CMK (cell line): ENCODE data around the gene ZNF773.
"Not testable (repeated sequence)": the region's sequence is repeated elsewhere in the genome, so short reads cannot be mapped to it uniquely, and the experiment has no call there.

ENCODE experiments used
- DNase-seq: peaks from one replicate; pipeline ENCODE4 v3.0.0-alpha.2; 2010; ENCODE audit warnings: low read depth

ZNF773 gene

DNA sequence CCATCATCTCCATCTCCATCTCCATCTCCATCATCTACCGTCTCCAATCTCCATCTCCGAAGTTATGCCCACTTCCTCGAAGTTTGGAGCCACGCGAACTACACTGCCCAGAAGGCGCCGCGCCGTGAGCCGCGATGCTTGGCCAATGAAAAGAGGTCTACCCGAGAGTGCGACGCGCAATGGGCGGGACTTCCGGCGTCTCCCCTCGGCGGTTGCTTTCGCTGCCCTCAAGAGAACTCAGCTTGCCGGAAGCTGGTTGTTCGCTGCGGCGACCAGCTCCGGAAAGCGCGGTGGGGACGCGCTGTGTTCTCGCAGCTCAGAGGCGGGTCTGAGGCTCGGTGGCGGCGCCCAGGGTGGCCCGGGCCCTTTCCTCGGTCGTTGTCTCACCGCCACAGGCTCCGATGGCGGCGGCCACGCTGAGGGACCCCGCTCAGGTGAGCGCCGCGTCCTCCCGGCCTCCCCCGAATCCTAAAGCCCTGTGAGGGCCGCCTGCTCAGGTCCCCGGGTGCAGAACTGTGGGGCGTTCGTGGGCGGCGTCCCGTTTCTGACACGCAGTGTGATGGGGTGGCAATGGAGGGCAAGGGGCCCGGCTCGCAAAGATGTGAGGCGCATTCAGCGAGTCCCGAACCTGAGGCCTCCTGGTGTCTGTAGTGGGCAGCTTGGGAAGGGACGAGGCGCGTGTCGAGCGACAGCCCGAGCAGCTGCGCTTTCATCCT, at the start of gene ZNF773:
ZNF773 (plus strand) TSS at position 259 of the 716 bp plus-strand sequence; CDS start at position 402, 143 bp downstream.
- peak; percentile 90 for DNase-seq

DNA sequence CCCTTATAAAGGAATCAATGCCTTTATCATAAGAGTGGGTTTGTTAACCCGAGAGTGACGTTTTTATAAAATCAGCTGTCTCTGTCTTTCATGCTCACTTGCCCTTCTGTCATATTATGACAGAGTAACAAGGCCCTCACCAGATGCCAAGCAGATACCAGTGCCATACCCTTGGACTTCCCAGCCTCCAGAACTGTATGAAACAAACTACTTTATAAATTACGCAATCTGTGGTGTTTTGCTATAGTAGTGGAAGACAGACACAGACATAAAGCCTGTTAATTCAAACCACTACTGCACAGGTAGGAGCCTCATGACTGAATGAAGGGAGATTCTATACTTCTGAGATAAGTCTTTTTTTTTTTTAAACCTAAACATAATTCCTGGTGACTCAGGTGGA, 47.4 kb upstream of the ZNF773 start:
- no peak for DNase-seq

DNA sequence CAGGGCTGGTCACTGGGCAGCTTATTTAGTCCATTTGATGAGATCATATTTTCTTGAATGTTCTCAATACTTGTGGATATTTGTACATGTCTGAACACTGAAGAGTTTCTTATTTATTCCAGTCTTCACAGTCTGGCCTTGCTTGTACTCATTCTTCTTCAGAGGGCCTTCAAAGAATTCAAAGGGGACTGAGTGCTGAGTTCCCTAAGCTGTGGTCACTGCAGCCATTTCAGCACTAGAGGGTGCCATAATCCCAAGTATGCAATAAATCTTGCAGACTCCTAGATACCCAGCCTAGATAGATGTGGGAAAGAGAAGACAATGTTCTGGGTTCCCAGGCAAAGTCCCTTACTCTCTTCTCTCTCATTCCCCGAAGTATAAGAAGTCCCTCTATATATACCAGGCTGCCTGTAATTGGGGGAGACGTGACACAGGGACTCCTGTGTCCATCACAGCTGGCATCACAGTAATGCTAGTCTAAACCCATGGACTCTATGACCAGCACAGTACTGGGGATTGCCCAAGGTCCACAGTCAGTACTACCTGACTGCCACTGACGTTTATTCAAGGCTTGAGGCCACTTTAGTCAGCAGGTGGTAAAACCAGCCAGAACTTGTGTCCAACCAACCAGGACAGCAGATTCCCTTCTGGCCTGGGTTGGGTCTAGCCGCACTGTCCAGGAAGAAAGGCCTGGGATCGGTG, 33.9 kb upstream of the ZNF773 start:
- DNase-seq = peak; percentile 52

DNA sequence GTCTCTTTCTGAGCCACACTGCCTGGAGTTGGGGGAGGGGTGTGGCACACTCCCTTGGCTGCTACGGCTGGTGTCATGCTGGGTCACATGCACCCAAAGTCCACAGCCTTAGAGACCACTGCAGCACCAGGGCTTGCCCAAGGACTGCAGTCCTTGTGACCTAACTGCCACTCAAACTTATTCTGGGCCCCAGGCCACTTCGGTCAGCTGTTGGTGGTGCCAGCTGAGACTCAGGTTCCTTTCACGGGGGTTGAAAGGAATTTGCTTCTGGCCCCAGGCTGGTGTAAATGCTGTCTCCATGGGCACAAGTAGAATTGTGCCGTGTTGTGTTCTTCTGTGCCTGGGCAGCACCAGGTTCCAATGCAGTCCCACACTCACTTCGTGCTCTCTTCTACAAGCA, 33.2 kb upstream of the ZNF773 start:
- DNase-seq = no peak

DNA sequence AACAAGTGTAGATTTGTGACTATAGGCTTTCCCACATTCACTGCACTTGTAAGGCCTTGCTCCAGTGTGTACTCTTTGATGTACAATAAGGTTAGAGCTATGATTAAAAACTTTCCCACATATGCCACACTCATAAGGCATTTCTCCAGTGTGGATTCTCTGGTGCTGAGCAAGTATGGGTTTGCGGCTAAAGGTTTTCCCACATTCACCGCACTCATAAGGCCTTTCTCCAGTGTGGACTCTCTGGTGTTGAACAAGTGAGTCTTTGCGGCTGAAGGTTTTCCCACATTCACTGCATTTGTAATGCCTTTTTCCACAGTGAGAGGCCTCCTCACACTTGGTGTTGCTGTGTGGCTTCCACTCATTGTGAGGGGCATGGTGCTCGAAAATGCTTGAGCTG, 26.1 kb upstream of the ZNF773 start:
- DNase-seq = no peak

DNA sequence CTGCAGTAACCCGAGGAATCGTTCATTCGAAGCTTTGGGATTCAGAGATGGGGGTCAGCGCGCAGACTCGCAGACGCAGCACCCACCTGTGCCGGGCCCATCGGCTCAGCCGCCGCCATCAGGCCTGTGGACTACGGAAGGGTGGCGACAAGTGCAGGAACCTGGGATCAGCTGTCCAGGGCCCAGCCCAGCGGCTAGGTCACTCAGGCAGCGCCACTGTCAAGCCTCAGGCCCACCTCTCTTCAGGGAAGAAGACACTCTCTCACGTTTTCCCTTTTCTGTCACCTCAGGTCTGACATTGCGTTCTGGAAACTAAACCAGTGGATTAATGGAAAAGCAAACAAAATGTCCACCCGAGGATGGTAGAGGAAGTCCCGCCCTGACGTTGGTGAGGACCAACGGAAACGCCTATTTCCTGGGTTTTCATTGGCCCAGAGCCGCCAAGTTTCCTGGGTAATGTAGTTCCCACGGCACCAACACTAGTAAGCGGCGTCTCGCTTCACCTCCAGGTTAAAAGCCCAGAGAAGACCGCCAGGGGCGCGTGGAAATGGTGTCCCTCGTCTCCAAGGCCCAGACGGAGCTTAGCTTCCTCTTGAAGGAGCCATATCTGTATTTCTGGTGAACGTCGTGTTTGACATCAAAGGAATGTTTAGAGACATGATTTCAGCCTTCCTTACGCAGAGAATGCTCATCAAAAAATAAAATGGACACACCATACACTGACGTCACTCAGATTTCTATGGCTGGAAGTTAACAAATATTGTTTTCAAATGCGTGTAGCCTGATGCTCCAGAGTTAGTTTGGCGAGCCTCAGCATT, 22.3 kb upstream of the ZNF773 start, which contains the start of gene ZNF772:
ZNF772 (minus strand) TSS at position 376 of the 818 bp plus-strand sequence; CDS start at position 119, 257 bp downstream.
- peak; percentile 93 for DNase-seq

DNA sequence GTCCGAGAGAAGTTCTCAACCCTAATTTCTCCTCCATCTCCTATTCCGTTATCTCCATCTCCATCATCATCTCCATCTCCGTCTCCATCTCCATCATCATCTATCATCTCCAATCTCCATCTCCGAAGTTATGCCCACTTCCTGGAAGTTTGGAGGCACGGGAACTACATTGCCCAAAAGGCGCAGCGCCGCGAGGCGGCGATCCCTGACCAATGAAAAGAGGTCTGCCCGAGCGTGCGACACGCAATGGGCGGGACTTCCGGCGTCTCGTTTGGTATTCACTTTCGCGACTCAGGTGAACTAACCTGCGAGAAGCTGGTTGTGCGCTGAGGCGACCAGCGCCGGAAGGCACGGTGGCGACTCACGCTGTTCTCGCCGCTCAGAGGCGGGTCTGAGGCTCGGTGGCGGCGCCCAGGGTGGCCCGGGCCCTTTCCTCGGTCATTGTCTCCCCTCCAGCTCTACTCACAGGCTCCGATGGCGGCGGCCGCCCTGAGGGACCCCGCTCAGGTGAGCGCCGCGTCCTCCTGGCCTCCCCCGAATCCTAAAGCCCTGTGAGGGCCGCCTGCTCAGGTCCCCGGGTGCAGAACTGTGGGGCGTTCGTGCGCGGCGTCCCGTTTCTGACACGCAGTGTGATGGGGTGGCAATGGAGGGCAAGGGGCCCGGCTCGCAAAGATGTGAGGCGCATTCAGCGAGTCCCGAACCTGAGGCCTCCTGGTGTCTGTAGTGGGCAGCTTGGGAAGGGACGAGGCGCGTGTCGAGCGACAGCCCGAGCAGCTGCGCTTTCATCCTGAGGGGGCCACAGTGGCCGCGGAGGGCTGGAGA, 12.1 kb upstream of the ZNF773 start, which contains the start of gene ZNF419:
ZNF419 (plus strand) TSS at position 274 of the 822 bp plus-strand sequence; CDS start at position 475, 201 bp downstream.
- peak; percentile 68 for DNase-seq

DNA sequence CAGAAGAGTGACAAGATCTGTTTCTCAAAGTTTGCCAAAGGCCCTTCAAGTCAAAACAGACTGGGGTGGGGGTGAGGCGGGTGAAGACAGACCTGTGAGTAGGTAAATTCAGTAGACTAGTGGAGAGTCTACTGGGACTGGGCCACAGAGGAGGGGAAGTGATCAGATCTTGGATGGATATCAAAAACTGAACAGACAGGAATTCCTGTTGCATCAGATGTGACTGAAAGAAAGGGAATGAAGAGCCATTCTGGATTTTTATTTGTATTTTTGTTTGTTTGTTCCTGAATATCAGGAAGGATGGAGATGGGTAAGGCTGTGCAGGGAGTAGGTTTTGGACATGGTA, 11.5 kb upstream of the ZNF773 start:
- not testable (repeated sequence) for DNase-seq

DNA sequence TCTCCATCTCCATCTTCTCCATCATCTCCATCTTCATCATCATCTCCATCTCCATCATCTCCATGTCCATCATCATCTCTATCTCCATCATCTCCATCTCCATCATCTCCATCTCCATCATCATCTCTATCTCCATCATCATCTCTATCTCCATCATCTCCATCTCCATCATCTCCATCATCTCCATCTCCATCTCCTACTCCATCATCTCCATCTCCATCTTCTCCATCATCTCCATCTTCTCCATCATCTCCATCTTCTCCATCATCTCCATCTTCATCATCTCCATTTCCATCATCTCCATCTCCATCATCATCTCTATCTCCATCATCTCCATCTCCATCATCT, 432 bp upstream of the ZNF773 start:
- not testable (repeated sequence) for DNase-seq

DNA sequence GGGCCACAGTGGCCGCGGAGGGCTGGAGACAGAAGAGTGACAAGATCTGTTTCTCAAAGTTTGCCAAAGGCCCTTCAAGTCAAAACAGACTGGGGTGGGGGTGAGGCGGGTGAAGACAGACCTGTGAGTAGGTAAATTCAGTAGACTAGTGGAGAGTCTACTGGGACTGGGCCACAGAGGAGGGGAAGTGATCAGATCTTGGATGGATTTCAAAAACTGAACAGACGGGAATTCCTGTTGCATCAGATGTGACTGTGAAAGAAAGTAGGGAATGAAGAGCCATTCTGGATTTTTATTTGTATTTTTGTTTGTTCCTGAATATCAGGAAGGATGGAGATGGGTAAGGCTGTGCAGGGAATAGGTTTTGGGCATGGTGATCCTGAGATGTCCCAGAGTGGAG, 662 bp downstream of the ZNF773 start:
- not testable (repeated sequence) for DNase-seq

DNA sequence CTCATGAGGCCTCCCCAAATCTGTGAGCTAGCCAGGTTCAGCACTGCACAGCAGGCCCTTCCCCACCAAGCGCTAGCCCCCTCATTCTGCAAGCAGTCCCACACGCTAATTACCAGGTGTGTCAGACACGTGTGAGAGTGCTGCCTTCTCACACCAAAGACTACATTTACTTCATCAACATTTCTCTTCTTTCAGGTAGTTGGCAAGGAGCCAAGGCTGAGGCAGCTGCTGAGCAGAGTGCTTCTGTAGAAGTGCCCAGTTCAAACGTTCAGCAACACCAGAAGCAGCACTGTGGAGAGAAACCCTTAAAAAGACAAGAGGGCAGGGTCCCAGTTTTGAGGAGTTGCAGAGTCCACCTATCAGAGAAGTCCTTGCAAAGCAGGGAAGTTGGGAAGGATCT, 6.4 kb downstream of the ZNF773 start:
- DNase-seq = no peak

DNA sequence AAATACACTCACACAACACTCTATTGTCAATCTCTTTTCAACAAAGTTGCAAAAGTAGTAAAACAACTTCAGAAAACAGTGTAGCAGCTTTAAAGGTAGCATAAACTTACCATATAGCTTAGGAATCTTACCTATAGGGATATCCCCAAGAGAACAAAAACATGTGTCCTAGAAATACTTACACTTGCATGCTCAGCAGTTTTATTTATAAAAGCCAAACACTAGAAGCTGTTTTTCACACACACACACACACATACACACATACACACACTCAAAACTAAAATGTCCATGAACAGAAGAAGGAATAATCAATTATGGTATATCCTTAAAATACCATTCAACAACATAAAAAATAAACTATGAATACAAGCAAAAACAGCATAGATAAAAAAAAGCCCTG, 11.7 kb downstream of the ZNF773 start:
- DNase-seq = no peak

DNA sequence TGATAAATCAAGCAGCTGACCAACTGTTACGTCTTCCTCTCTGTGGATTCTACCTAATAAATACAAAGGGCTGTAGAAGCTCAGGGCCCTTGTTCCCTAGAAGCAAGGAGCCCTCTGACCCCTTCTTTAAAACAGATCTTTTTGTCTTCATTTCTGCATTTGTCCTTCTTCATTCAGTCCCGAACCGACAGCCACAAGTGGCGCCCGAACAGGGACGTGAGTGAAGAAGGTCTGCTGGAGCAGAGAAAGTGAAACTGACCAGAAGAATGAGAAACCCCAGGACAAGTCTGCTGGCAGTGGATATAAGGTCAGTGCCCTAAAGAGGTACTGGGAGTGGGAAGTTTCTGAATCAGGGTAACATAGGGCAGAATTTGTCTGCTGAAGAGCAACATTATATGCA, 13.1 kb downstream of the ZNF773 start:
- DNase-seq = no peak

DNA sequence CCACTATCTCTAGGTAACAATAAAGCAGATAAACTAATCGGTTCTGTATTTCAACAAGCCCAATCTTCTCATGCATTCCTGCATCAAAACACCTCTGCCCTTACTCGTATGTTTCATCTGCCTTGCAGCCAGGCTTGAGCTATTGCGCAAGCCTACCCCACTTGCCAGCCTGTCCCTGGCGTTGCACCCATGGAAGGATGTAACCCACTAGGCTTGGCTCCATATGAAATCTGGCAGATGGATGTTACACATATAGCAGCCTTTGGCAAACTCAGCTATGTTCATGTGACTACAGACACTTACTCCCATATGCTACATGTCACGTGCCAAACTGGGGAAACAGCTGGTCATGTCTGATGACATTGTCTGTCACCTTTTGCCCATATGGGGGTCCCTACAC, 15.5 kb downstream of the ZNF773 start:
- DNase-seq = no peak

DNA sequence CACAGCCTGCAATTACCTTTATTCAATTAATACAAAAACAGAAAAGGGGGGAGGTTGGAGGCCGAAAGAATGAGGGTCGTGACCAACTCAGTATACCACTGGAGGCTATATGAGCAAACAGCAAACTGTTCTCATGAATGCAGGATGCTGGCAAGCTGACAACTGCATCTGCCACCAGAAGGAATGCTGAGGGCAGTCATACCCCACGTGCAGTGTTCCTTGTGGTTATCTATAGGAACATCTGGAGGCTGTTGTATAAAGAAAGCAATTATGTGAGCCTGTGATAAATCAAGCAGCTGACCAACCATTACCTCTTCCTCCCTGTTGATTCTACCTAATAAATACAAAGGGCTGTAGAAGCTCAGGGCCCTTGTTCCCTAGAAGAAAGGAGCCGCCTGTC, 18.3 kb downstream of the ZNF773 start:
- DNase-seq = not testable (repeated sequence)

DNA sequence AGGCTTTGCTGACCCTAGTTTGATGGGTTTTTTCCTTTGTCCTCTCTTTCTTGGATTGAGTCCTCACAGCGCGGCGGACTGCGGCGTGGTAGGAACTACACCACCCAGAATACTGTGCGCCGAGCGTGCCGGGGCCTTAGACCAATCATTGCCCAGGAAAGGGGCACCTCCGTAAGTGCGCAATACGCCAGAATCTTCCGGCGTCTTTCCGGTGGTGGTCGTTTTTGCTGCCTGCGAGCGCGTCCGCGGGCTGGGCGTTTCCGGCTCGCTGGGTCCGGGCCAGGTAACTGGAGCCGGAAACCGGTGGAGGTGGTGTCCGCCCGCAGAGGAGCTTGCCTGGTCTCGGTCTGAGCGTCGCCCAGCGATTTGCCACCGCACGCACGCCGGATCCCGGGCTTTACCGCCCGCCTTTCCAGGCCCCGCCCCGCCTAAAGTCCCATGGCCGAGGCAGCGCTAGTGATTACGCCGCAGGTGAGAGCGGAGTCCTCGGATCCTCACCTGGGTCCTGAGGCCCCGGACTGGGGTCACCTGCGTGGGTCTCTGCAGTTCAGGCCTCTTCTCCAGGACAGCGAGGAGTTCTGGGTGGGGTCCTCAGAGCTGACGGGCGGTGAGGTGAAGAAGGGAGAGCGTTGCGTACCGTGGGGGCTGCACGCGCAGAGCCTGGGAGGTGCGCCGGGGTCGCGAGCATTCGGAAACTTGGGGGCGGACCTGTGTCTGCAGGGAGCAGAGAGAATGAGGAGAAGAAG, 27.6 kb downstream of the ZNF773 start, which contains the start of gene ZNF549:
ZNF549 (plus strand) TSS at position 221 of the 746 bp plus-strand sequence; CDS start at position 439, 218 bp downstream.
- peak; percentile 76 for DNase-seq

DNA sequence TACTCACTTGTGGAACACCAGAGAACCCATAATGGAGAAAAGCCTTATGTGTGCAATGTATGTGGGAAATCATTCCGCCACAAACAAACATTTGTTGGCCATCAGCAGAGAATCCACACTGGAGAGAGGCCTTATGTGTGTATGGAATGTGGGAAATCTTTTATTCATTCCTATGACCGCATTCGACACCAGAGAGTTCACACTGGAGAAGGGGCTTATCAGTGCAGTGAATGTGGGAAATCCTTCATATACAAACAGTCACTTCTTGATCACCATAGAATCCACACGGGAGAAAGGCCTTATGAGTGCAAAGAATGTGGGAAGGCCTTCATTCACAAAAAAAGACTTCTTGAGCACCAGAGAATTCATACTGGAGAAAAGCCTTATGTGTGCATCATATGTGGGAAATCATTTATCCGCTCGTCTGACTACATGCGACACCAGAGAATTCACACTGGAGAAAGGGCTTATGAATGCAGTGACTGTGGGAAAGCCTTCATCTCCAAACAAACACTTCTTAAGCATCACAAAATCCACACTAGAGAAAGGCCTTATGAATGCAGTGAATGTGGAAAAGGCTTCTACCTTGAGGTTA, 38.3 kb downstream of the ZNF773 start:
- DNase-seq = no peak

DNA sequence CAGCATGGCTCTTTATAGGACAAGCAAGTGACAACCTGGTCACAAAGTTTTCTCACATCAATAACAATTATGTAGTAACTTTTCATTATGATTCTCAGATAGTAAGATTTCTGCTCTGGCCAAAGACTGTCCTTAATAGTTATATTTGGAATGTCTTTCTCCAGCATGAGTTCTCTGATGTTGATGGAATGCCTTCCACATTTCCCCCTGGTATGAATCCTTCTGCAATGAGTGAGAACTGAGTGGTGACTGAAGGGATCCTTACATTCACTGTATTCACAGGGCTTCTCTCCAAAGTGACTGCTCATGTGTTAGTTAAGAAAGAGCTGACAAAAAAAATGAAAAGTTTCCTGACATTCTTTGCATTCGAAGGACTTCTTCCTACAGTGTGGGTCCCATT, 46.8 kb downstream of the ZNF773 start:
- DNase-seq = no peak

DNA sequence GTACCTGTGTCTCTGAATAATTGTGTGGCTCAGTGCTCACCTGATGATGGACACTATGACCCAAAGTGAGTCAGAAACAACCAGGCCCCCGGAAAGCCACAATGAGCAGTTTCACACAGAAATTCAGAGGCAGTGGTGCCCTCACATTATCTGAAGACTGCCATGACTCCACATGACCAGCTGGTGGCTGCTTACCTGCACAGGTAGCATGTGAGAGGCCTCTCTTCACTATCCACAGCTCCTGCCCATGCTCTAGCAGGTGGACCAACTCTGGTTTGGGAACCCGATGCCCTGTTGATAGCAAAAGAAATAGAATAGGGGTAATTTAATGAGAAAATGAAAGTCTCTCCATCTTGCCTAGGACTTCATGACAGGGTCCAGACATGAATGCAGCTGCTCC, 52.7 kb downstream of the ZNF773 start:
- no peak for DNase-seq

DNA sequence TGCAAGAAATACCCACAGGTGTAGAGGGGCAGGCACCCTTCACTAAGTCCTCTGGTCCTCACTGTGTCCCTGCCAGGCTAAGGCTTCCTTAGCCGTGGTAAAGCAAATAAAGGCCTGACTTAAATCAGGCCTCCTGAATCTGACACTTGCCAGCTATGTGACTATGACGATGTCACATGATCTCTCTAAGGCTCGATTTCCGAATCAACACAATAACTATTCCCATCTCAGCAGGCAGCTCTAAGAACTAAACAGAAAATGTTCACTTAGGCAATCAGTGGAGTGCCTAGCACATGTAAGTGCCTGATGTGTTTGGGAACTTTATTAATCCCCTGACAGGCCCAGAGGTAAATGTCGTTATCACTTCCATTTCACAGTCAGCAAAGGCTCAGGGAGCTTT, 57.9 kb downstream of the ZNF773 start:
- DNase-seq = no peak
